Measurements from ENCODE around the gene GPR173. TPM values are rescaled to one million over a fixed set of nuclear protein-coding genes. Genes with fewer than 3 reads are reported as not detected.

The GPR173 gene, protein sequence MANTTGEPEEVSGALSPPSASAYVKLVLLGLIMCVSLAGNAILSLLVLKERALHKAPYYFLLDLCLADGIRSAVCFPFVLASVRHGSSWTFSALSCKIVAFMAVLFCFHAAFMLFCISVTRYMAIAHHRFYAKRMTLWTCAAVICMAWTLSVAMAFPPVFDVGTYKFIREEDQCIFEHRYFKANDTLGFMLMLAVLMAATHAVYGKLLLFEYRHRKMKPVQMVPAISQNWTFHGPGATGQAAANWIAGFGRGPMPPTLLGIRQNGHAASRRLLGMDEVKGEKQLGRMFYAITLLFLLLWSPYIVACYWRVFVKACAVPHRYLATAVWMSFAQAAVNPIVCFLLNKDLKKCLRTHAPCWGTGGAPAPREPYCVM
- 1 to 10 TPM in 2 of 3 donors, under 1 TPM in 1; 0.38 to 2.2 (median 1.3) TPM for total RNA-seq
- long read RNA-seq, donor 1 = 0 reads
- long read RNA-seq, donor 2 = 0 reads

- TF ChIP-seq, protein P1, sequence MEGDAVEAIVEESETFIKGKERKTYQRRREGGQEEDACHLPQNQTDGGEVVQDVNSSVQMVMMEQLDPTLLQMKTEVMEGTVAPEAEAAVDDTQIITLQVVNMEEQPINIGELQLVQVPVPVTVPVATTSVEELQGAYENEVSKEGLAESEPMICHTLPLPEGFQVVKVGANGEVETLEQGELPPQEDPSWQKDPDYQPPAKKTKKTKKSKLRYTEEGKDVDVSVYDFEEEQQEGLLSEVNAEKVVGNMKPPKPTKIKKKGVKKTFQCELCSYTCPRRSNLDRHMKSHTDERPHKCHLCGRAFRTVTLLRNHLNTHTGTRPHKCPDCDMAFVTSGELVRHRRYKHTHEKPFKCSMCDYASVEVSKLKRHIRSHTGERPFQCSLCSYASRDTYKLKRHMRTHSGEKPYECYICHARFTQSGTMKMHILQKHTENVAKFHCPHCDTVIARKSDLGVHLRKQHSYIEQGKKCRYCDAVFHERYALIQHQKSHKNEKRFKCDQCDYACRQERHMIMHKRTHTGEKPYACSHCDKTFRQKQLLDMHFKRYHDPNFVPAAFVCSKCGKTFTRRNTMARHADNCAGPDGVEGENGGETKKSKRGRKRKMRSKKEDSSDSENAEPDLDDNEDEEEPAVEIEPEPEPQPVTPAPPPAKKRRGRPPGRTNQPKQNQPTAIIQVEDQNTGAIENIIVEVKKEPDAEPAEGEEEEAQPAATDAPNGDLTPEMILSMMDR (IDR thresholded peaks at IDR 0.05) = no peak
- H3K4me1 ChIP-seq (ENCODE audit: low read depth) = no peaks in the 10 kb centered on the region
- no peaks in the 10 kb centered on the region for H3K36me3 ChIP-seq (ENCODE audit: low read depth)
- peak; percentile 23 to 57 (median 50) for DNase-seq
- peak; percentile 78 for ATAC-seq
- no peak within 1 kb of the TSS for H3K4me3 ChIP-seq
- intact Hi-C loops (cut with DNase I, micrococcal nuclease) = no loop called here
- no peaks in the 10 kb centered on the region for H3K9me3 ChIP-seq
These were observed at the start of gene GPR173 for GRCh38 chrX:53048169-53049126. Gene GPR173 (plus strand): TSS chrX:53048789. CDS start chrX:53076622, 27,833 bp downstream.

GRCh38 chrX:53000447-53001135, 48.0 kb upstream of the GPR173 start:
- Histone ChIP-seq H3K4me3 (no peak overlapping the region), H3K9me3 (no peaks in the 10 kb centered on the region), H3K36me3 (ENCODE audit: low read depth) (no peaks in the 10 kb centered on the region), H3K4me1 (ENCODE audit: low read depth) (peaks cover 2% of the 10 kb centered on the region)
- intact Hi-C loops (cut with DNase I, micrococcal nuclease) = no loop called here
- no peak for DNase-seq
- ATAC-seq = no peak
- TF ChIP-seq, protein P1 (IDR thresholded peaks at IDR 0.05) = no peak

DNA sequence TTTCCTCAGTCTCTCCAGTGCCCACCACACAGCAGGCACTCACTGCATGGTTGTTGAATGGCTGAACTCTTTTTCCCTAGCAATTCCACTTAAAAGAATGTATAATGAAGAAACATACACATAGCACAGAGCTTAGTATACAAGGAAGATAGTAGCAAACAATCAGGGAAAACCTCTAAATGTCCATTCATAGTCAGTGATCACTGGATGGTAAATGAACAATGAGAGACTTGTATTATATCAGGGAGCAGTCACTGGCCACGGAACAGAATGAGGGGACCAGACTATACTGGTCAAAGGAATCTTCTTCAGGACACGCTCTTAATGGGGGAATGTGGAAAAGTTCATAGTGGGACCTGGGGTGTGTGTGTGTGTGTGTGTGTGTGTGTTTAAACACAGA, 46.6 kb upstream of the GPR173 start:
- Histone ChIP-seq H3K4me1 (ENCODE audit: low read depth) (no peaks in the 10 kb centered on the region), H3K9me3 (no peaks in the 10 kb centered on the region), H3K36me3 (ENCODE audit: low read depth) (no peaks in the 10 kb centered on the region), H3K4me3 (no peak overlapping the region)
- TF ChIP-seq, protein P1 (IDR thresholded peaks at IDR 0.05) = no peak
- intact Hi-C loops (cut with DNase I, micrococcal nuclease) = no loop called here
- DNase-seq (no peak), ATAC-seq (no peak)

DNA sequence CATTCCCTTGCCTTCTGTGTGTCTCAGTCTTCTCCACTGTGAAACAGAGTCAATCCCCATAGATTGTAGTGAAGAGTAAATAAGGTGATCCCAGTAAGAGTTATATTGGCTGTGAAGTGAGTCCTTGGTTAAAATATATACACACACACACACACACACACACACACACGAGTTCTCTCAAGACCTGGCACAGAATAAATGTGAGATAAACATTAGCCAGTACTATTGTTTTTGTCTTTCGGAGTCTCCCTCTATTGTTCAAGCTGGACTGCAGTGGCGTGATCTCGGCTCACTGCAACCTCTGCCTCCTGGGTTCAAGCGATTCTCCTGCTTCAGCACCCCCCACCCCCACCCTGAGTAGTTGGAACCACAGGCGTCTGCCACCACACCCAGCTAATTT, 45.5 kb upstream of the GPR173 start:
- DNase-seq (no peak), ATAC-seq (no peak)
- no peaks in the 10 kb centered on the region for H3K4me1 ChIP-seq (ENCODE audit: low read depth)
- TF ChIP-seq, protein P1 (IDR thresholded peaks at IDR 0.05) = no peak
- no peaks in the 10 kb centered on the region for H3K36me3 ChIP-seq (ENCODE audit: low read depth)
- H3K4me3 ChIP-seq = no peak overlapping the region
- H3K9me3 ChIP-seq = no peaks in the 10 kb centered on the region
- intact Hi-C loops (cut with DNase I, micrococcal nuclease) = no loop called here

DNA sequence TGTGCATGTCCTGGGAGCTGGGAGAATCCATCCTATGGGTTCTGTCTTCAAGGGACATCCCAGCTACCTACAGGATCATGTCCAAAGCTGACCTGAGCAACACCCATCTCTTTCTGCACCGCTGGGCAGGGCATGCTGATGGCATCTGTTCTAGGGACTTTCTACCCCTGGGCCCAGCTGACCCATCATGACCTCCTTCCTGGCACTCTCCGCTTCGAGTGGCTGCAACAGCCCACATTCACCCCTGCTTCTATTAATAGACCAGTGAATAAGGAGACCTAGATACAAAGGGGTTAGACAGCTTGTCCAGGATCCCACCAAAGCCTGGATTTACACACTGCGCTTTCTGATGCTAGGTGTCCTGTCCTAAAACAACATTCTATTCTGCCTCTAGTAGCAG, 44.6 kb upstream of the GPR173 start:
- TF ChIP-seq, protein P1 (IDR thresholded peaks at IDR 0.05) = no peak
- no peak overlapping the region for H3K4me3 ChIP-seq
- H3K9me3 ChIP-seq = no peaks in the 10 kb centered on the region
- intact Hi-C loops (cut with DNase I, micrococcal nuclease) = no loop called here
- no peak for ATAC-seq
- no peak for DNase-seq
- no peaks in the 10 kb centered on the region for H3K36me3 ChIP-seq (ENCODE audit: low read depth)
- H3K4me1 ChIP-seq (ENCODE audit: low read depth) = no peaks in the 10 kb centered on the region
